ENCODE measurements around the gene UMPS.
"Not testable (repeated sequence)": the region's sequence is repeated elsewhere in the genome, so short reads cannot be mapped to it uniquely, and the experiment has no call there.

The UMPS gene

GRCh38 chr3:124780356-124780755, 50.1 kb downstream of the UMPS start:
- DNase-seq (ENCODE audit: low read depth), result no peak

GRCh38 chr3:124780761-124781475, 50.7 kb downstream of the UMPS start:
- DNase-seq (ENCODE audit: low read depth), result no peak

- no peak for DNase-seq (ENCODE audit: low read depth)
These were observed 51.5 kb downstream of the UMPS start for GRCh38 chr3:124781476-124782376.

GRCh38 chr3:124782377-124782712, 52.1 kb downstream of the UMPS start:
- DNase-seq (ENCODE audit: low read depth), result not testable (repeated sequence)

- no peak for DNase-seq (ENCODE audit: low read depth)
These were observed 53.4 kb downstream of the UMPS start for GRCh38 chr3:124783696-124784095.

GRCh38 chr3:124784686-124785382, 54.6 kb downstream of the UMPS start:
- DNase-seq (ENCODE audit: low read depth), result no peak

- DNase-seq (ENCODE audit: low read depth), result no peak
These were observed 55.7 kb downstream of the UMPS start for GRCh38 chr3:124785973-124786372.

GRCh38 chr3:124786511-124787241, 56.4 kb downstream of the UMPS start:
- DNase-seq (ENCODE audit: low read depth), result no peak

- no peak for DNase-seq (ENCODE audit: low read depth)
These were observed 57.4 kb downstream of the UMPS start for GRCh38 chr3:124787476-124788195.

- DNase-seq (ENCODE audit: low read depth), result no peak
These were observed 58.0 kb downstream of the UMPS start for GRCh38 chr3:124788254-124788745.

- not testable (repeated sequence) for DNase-seq (ENCODE audit: low read depth)
These were observed 58.9 kb downstream of the UMPS start for GRCh38 chr3:124789103-124789502.

- DNase-seq (ENCODE audit: low read depth), result no peak
These were observed 60.9 kb downstream of the UMPS start for GRCh38 chr3:124791142-124791541.

- no peak for DNase-seq (ENCODE audit: low read depth)
These were observed 61.4 kb downstream of the UMPS start for GRCh38 chr3:124791639-124792151.

GRCh38 chr3:124792341-124793040, 62.2 kb downstream of the UMPS start:
- DNase-seq (ENCODE audit: low read depth), result no peak

GRCh38 chr3:124793054-124793739, 62.9 kb downstream of the UMPS start:
- DNase-seq (ENCODE audit: low read depth), result no peak

- no peak for DNase-seq (ENCODE audit: low read depth)
These were observed 66.2 kb downstream of the UMPS start for GRCh38 chr3:124796477-124796876.

- DNase-seq (ENCODE audit: low read depth), result no peak
These were observed 67.2 kb downstream of the UMPS start for GRCh38 chr3:124797426-124797945.

Data from stimulated activated CD8-positive, alpha-beta memory T cell treated with anti-CD3 and anti-CD28 coated beads, Interleukin-15, amount 100 ng/mL, for 24 hours (primary cell).